K562 (cell line): ENCODE results near the gene POLRMT. TPM values are rescaled to one million over a fixed set of nuclear protein-coding genes. Genes with fewer than 3 reads are reported as not detected.
A peak's percentile ranks its signal among the peaks of the same experiment; 100 is the strongest.

Source experiments
- ATAC-seq: fragments of 200-7000 bp; cut with Tn5 transposase; 3 replicates; pipeline ENCODE4 v1.9.1; 2020; ENCODE audit warnings: moderate library complexity
- BruUV-seq: library from RNA; stranded (reverse); fragments of 400-500 nt; replicated peaks from 2 replicates; lab custom pipeline; 2021; lab: Mats Ljungman, UMichigan
- CTCF ChIA-PET: fragments of 300-600 bp; formaldehyde crosslinking; extraction: SDS; loops from one replicate; lab custom pipeline; 2021; ENCODE audit warnings: low intra/inter-chr PET ratio; lab: Yijun Ruan, JAX
- POLR2A ChIA-PET: fragments of 300-600, 350-650 bp; sonication (Branson Sonifier 250); formaldehyde crosslinking; extraction: SDS; loops from one replicate; lab custom pipeline; 2021; ENCODE audit warnings: antibody characterized with exemption, inconsistent platforms; lab: Yijun Ruan, JAX
- DNase-seq, 4 experiments: peaks; one replicate each; pipeline versions ENCODE4 v3.0.0 to v3.0.0-alpha.2; 2011 to 2018; ENCODE audit warnings: low spot score in 3 of 4, mixed read lengths in 3 of 4; ENCODE audit errors: extremely low read depth in 1 of 4
- FAIRE-seq: peaks from 2 replicates; lab custom pipeline; 2011; peaks lifted over from hg19 to GRCh38; lab: Jason Lieb, UNC
- H2AFZ ChIP-seq: 2 replicates; pipeline ENCODE4 v1.6.0; 2011; ENCODE audit warnings: low read depth, low read length, control low read depth, inconsistent platforms
- H3K27ac ChIP-seq: fragments of 200-600 bp; 3 replicates; pipeline ENCODE4 v1.8.0; 2011; ENCODE audit warnings: low read depth, mild to moderate bottlenecking, control low read depth, inconsistent platforms, low read length, moderate library complexity, mixed read lengths; ENCODE audit errors: extremely low read depth
- H3K27me3 ChIP-seq, 2 experiments: fragments of 300-600 bp in 1 of 2; 2 replicates in 1 of 2; 3 replicates in 1 of 2; pipeline versions ENCODE4 v1.6.0 to v1.8.0; 2011; ENCODE audit warnings: inconsistent platforms in 2 of 2, low read length in 2 of 2, mild to moderate bottlenecking in 1 of 2, mixed read lengths in 1 of 2, moderate library complexity in 1 of 2; ENCODE audit not compliant: control insufficient read depth in 2 of 2, insufficient read depth in 2 of 2
- H3K36me3 ChIP-seq: fragments of 300-600 bp; 3 replicates; pipeline ENCODE4 v1.8.0; 2011; ENCODE audit warnings: mild to moderate bottlenecking, low read length, inconsistent platforms; ENCODE audit not compliant: control insufficient read depth, insufficient read depth
- H3K4me1 ChIP-seq, 2 experiments: fragments of 200-600 bp in 1 of 2; replicated peaks in 1 of 2; 2 replicates in 1 of 2; 3 replicates in 1 of 2; pipeline versions ENCODE4 v1.5.1 to v1.8.0; 2011; ENCODE audit warnings: inconsistent platforms in 2 of 2, low read length in 2 of 2, mild to moderate bottlenecking in 1 of 2, mixed read lengths in 1 of 2, moderate library complexity in 1 of 2; ENCODE audit not compliant: control insufficient read depth in 2 of 2, insufficient read depth in 2 of 2
- H3K4me2 ChIP-seq: 2 replicates; pipeline ENCODE4 v1.6.1; 2011; ENCODE audit warnings: low read length, control low read depth, inconsistent platforms, mixed read lengths; ENCODE audit not compliant: insufficient read depth
- H3K4me3 ChIP-seq: fragments of 200-600 bp; sonication (generic), shearing (Covaris generic); 2 replicates; pipeline ENCODE4 v1.5.1; 2016; ENCODE audit warnings: control low read depth, inconsistent platforms
- H3K79me2 ChIP-seq: fragments of 200-600 bp; 3 replicates; pipeline ENCODE4 v1.8.0; 2011; ENCODE audit warnings: low read length, inconsistent platforms; ENCODE audit not compliant: control insufficient read depth, insufficient read depth
- H3K9ac ChIP-seq, 2 experiments: 2 replicates each; pipeline versions ENCODE4 v1.6.0 to v1.6.1; 2011; ENCODE audit warnings: low read depth in 2 of 2, low read length in 2 of 2, control low read depth in 1 of 2, inconsistent platforms in 1 of 2, mild to moderate bottlenecking in 1 of 2, mixed read lengths in 1 of 2; ENCODE audit not compliant: insufficient read depth in 1 of 2
- H3K9me1 ChIP-seq: one replicate; pipeline ENCODE4 v1.6.0; 2011; ENCODE audit warnings: inconsistent platforms, mild to moderate bottlenecking, low read length, moderate library complexity; ENCODE audit not compliant: control insufficient read depth, insufficient read depth
- H3K9me3 ChIP-seq: replicated peaks from 2 replicates; pipeline ENCODE4 v1.5.1; 2011; ENCODE audit warnings: low read depth, low read length, inconsistent platforms; ENCODE audit not compliant: control insufficient read depth, insufficient read depth
- H4K20me1 ChIP-seq: replicated peaks from 2 replicates; pipeline ENCODE4 v1.6.1; 2011; ENCODE audit warnings: low read length, inconsistent platforms, mixed read lengths; ENCODE audit not compliant: control insufficient read depth, insufficient read depth
- BCL6 ChIP-seq: fragments of 250-450 bp; sonication (Bioruptor Pico); IDR thresholded peaks from 2 replicates; pipeline ENCODE4 v1.4.0; 2020
- EGR1 ChIP-seq: fragments of 450-650 bp; conservative IDR thresholded peaks from 2 replicates; pipeline ENCODE4 v1.6.1; 2017; ENCODE audit warnings: mild to moderate bottlenecking
- EP400 ChIP-seq: fragments of 450-650 bp; IDR thresholded peaks from 2 replicates; pipeline ENCODE4 v1.6.1; 2017; ENCODE audit warnings: antibody characterized with exemption, mild to moderate bottlenecking, moderate library complexity
- ETS2 ChIP-seq: IDR thresholded peaks from 2 replicates; pipeline ENCODE4 v1.6.1; 2016; ENCODE audit warnings: borderline replicate concordance, missing genetic modification characterization, mild to moderate bottlenecking, moderate library complexity, missing compliant biosample characterization; ENCODE audit not compliant: poor library complexity, severe bottlenecking
- FOXK1 ChIP-seq: sonication (generic); formaldehyde crosslinking; IDR thresholded peaks from 2 replicates; pipeline ENCODE4 v1.8.0; 2022; ENCODE audit warnings: missing genetic modification reagents, mild to moderate bottlenecking, borderline replicate concordance
- FOXP1 ChIP-seq: sonication (generic); formaldehyde crosslinking; IDR thresholded peaks from 2 replicates; pipeline ENCODE4 v1.8.0; 2022; ENCODE audit warnings: mild to moderate bottlenecking, missing genetic modification reagents
- HMGXB4 ChIP-seq: sonication (generic); formaldehyde crosslinking; IDR thresholded peaks from 2 replicates; pipeline ENCODE4 v1.8.1; 2023; ENCODE audit warnings: mild to moderate bottlenecking, missing genetic modification reagents
- STAT5B ChIP-seq: fragments of 250-450 bp; sonication (Bioruptor Pico); IDR thresholded peaks from 2 replicates; pipeline ENCODE4 v1.8.0; 2021; ENCODE audit warnings: mild to moderate bottlenecking, inconsistent platforms
- ZBTB7A ChIP-seq: IDR thresholded peaks from 2 replicates; pipeline ENCODE4 v1.6.1; 2011; ENCODE audit warnings: low read depth, mild to moderate bottlenecking, low read length, moderate library complexity, borderline replicate concordance; ENCODE audit not compliant: control insufficient read depth
- ZFP36 ChIP-seq: fragments of 150-350 bp; IDR thresholded peaks from 2 replicates; pipeline ENCODE4 v1.6.1; 2018; ENCODE audit warnings: low read length, low read depth; ENCODE audit not compliant: partially characterized antibody
- WGBS: fragments of 100-300 bp; shearing (Covaris generic); methylation state at CpG from one replicate; pipeline ENCODE4 v1.1.6; 2016; ENCODE audit warnings: low coverage, mixed read lengths; ENCODE audit not compliant: insufficient coverage; ENCODE audit errors: missing lambda C conversion rate; 5-methylcytosine and 5-hydroxymethylcytosine counted together
- in situ Hi-C: fragments of 300-500 bp; cut with MboI; formaldehyde crosslinking; loops from 4 replicates; pipeline ENCODE4 v1.15.0; 2018; ENCODE audit warnings: inconsistent platforms, mixed read lengths
- intact Hi-C: fragments of 100-400 bp; cut with micrococcal nuclease; formaldehyde crosslinking; loops from 2 replicates; pipeline ENCODE4 v1.14.2; 2022
- polyA plus RNA-seq, 8 experiments: library from polyadenylated mRNA; depleted of rRNA in 4 of 8; stranded (reverse) in 5 of 8; unstranded in 3 of 8; fragments of >200 nt; fragmentation: Nextera tagmentation in 2 of 8; fragmentation: Illumina TruSeq in 1 of 8; extraction: Ambion mirVana in 2 of 8; extraction: Trizol in 1 of 8; gene quantifications; 2 replicates each; pipeline versions ENCODE4 v1.2.1 to v1.2.3, GENCODE V29; 2011 to 2014; ENCODE audit warnings: inconsistent platforms in 1 of 8, missing spikeins in 1 of 8
- total RNA-seq, 7 experiments: library from RNA; depleted of rRNA in 6 of 7; stranded (reverse); fragments of >200 nt in 6 of 7; fragmentation: Illumina TruSeq in 2 of 7; extraction: Trizol in 2 of 7; gene quantifications; 2 replicates each; pipeline versions ENCODE4 v1.2.1 to v1.2.3, GENCODE V29; 2011 to 2021; ENCODE audit warnings: low replicate concordance in 1 of 7

POLRMT gene
- total and polyA plus RNA-seq, 9 of the 15 experiments (the other 6 are each of a cell fraction or from before 2014, with no cell fraction given), result 30.3 to 144 (median 68.0) TPM

- no peak for TF ChIP-seq FOXP1 (CRISPR knock-in tag)
- no peak for FAIRE-seq
- no peak for ATAC-seq
- Histone ChIP-seq H3K9me3 (0 out of 2 replicates have a peak, but pooled peaks cover 1% of the 10 kb centered on the region), H3K4me3 (no peak overlapping the region), H2AFZ (no peak overlapping the region), H3K4me1 (peaks cover 3 to 58% of the 10 kb centered on the region in 2 experiments; a peak in 3 of 5 replicates), H3K4me2 (no peak overlapping the region), H4K20me1 (peaks cover 17% of the 10 kb centered on the region; the same call in 1 of the 2 replicates), H3K9ac (0 out of 4 replicates have a peak overlapping the region, but pooled peaks of 1 of the 2 experiments have one; percentile 26), H3K27me3 (peaks cover 12 to 27% of the 10 kb centered on the region in 2 experiments; a peak in 4 of 5 replicates), H3K36me3 (no peaks in the 10 kb centered on the region), H3K79me2 (no peaks in the 10 kb centered on the region), H3K27ac (no peak overlapping the region), H3K9me1 (no peaks in the 10 kb centered on the region)
- BruUV-seq, result no TSS peak
- CTCF ChIA-PET, result no interaction called here
- in situ Hi-C loops (no loop called here), intact Hi-C loops (no loop called here)
- POLR2A ChIA-PET, result no interaction called here
- DNase-seq, result no peak
- 51% methylated on average over 13 of the region's 16 CpGs for WGBS
Measured at GRCh38 chr19:596263-596655, 37.1 kb downstream of the POLRMT start.

GRCh38 chr19:595326-596262 is 37.7 kb downstream of the POLRMT start:
- no peak for DNase-seq
- Histone ChIP-seq H3K4me3 (no peak overlapping the region), H3K9ac (peak overlapping the region in 1 of 2 experiments; percentile 45; a peak in 2 of 4 replicates), H3K4me1 (peaks cover 3 to 65% of the 10 kb centered on the region in 2 experiments; a peak in 3 of 5 replicates), H2AFZ (no peak overlapping the region), H3K9me3 (no peaks in the 10 kb centered on the region), H3K27ac (no peak overlapping the region), H3K9me1 (no peaks in the 10 kb centered on the region), H4K20me1 (peaks cover 20% of the 10 kb centered on the region; the same call in 1 of the 2 replicates), H3K4me2 (no peak overlapping the region), H3K36me3 (no peaks in the 10 kb centered on the region), H3K79me2 (no peaks in the 10 kb centered on the region), H3K27me3 (peaks cover 12 to 34% of the 10 kb centered on the region in 2 experiments; a peak in 4 of 5 replicates)
- in situ Hi-C loops, result no loop called here
- no peak for ATAC-seq
- intact Hi-C loops, result no loop called here
- POLR2A ChIA-PET, result no interaction called here
- TF ChIP-seq BCL6 (CRISPR knock-in tag) (no peak), STAT5B (CRISPR knock-in tag) (no peak), ZBTB7A (0 out of 2 replicates have a peak, but pooled peaks have one; percentile 37), HMGXB4 (CRISPR knock-in tag) (no peak), EGR1 (peak; percentile 34; the same call in 1 of the 2 replicates), ETS2 (tag) (no peak), EP400 (no peak), ZFP36 (peak; percentile 66), FOXK1 (no peak)
- CTCF ChIA-PET, result no interaction called here
- 26% methylated on average over 34 of the region's 42 CpGs for WGBS
- no TSS peak for BruUV-seq
- no peak for FAIRE-seq
